ENCODE data around the gene ZDHHC14.

ZDHHC14 gene

DNA sequence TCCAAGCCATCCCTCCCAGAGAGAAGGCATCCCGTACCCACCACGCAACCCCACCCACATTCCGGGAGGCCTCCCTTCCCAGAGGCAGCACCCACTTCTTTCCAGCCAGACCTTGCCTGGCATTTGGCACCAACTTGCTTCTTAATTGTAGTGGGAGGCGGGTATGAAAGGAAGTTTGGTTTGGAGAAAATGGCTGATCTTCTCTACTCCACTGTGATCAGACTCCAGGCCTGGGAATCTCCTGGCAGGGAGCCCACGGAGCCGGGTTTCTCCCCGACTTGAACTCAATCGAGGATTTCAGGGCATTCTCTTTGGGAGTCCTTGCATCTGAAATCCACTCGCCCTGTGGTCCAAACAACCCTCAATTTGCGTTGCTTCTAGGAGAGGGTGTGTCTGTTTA, 107.1 kb downstream of the ZDHHC14 start:
- no peaks in the 10 kb centered on the region for H3K27me3 ChIP-seq (ENCODE audit: insufficient read depth, insufficient read length)
- no peak overlapping the region for H3K4me3 ChIP-seq (ENCODE audit: insufficient read length, low read depth)
- DNase-seq (ENCODE audit: low read depth, low spot score), result no peak
- no peaks in the 10 kb centered on the region for H3K9me3 ChIP-seq (ENCODE audit: insufficient read depth, low read length)
- TF ChIP-seq SUZ12 (IDR thresholded peaks at IDR 0.05; ENCODE audit: extremely low read depth, insufficient read depth, insufficient read length) (no peak), ZNF274 (IDR thresholded peaks at IDR 0.05; ENCODE audit: low read depth, low read length) (no peak), YY1 (IDR thresholded peaks at IDR 0.05; ENCODE audit: insufficient read depth, insufficient read length) (no peak)
- H3K36me3 ChIP-seq (ENCODE audit: insufficient read depth, insufficient read length, low read length), result no peaks in the 10 kb centered on the region
- H3K4me1 ChIP-seq (ENCODE audit: insufficient read depth, insufficient read length), result peaks cover 2% of the 10 kb centered on the region
- no peak overlapping the region for H3K9ac ChIP-seq (ENCODE audit: insufficient read length, low read depth)

DNA sequence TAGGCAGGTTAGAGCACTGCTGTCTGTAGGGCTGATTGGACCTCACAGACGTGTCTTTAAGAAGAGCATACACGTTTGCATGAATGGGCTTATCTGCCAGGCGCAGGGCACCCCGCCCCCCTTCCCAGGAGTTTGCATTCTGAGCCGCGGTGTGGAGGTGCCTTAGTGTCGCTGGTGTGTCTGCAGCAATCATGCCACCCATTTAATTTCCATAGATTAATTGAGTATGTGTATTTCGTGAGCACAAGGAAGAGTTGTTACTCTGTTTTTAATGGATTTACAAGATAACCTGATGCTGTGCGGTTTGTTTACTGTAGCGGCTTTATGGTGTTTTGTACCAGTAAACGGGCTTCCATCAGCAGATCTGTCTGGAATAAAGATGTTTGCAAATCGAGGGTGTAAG, 107.7 kb downstream of the ZDHHC14 start:
- no peak overlapping the region for H3K4me3 ChIP-seq (ENCODE audit: insufficient read length, low read depth)
- DNase-seq (ENCODE audit: low read depth, low spot score), result no peak
- H3K27me3 ChIP-seq (ENCODE audit: insufficient read depth, insufficient read length), result no peaks in the 10 kb centered on the region
- H3K36me3 ChIP-seq (ENCODE audit: insufficient read depth, insufficient read length, low read length), result no peaks in the 10 kb centered on the region
- H3K4me1 ChIP-seq (ENCODE audit: insufficient read depth, insufficient read length), result peaks cover 2% of the 10 kb centered on the region
- TF ChIP-seq SUZ12 (IDR thresholded peaks at IDR 0.05; ENCODE audit: extremely low read depth, insufficient read depth, insufficient read length), result no peak
- no peak for TF ChIP-seq ZNF274 (IDR thresholded peaks at IDR 0.05; ENCODE audit: low read depth, low read length)
- TF ChIP-seq YY1 (IDR thresholded peaks at IDR 0.05; ENCODE audit: insufficient read depth, insufficient read length), result no peak
- no peak overlapping the region for H3K9ac ChIP-seq (ENCODE audit: insufficient read length, low read depth)
- no peaks in the 10 kb centered on the region for H3K9me3 ChIP-seq (ENCODE audit: insufficient read depth, low read length)

DNA sequence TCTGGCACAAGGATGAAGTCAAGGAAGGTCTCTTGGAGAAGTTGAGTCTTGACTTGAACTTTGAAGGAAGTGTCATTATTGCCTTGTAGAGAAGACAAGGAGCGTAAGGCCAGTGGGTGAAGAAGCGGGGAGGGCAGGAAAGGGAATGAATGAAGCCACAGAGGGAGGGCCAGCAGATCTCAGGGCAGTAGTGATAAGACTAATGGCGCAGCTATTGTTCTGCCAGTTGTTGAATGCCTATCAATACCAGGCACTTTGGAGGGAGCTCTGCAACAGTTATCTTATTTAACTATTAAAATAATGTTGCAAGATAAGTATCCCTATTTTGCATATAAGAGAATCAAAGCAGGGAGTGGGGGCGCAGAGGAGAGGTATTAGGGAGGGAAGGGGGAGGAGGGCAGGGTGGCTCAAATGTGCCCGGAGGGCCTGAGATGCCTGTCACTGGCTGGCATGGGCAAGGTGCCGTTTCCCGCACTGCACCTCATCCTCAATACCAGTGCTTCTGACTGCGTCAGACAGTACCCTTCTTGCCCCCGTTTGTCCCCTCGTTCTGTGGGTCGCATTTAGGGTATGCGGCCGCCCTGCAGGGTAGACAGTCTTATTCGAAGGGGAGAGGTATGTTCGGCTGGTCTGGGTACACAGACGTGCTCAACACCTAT, 109.8 kb downstream of the ZDHHC14 start:
- Histone ChIP-seq H3K9ac (ENCODE audit: insufficient read length, low read depth) (no peak overlapping the region), H3K27me3 (ENCODE audit: insufficient read depth, insufficient read length) (no peaks in the 10 kb centered on the region), H3K4me3 (ENCODE audit: insufficient read length, low read depth) (no peak overlapping the region), H3K36me3 (ENCODE audit: insufficient read depth, insufficient read length, low read length) (no peaks in the 10 kb centered on the region), H3K9me3 (ENCODE audit: insufficient read depth, low read length) (no peaks in the 10 kb centered on the region), H3K4me1 (ENCODE audit: insufficient read depth, insufficient read length) (peaks cover 2% of the 10 kb centered on the region)
- TF ChIP-seq ZNF274 (IDR thresholded peaks at IDR 0.05; ENCODE audit: low read depth, low read length) (no peak), SUZ12 (IDR thresholded peaks at IDR 0.05; ENCODE audit: extremely low read depth, insufficient read depth, insufficient read length) (no peak), YY1 (IDR thresholded peaks at IDR 0.05; ENCODE audit: insufficient read depth, insufficient read length) (no peak)
- no peak for DNase-seq (ENCODE audit: low read depth, low spot score)

DNA sequence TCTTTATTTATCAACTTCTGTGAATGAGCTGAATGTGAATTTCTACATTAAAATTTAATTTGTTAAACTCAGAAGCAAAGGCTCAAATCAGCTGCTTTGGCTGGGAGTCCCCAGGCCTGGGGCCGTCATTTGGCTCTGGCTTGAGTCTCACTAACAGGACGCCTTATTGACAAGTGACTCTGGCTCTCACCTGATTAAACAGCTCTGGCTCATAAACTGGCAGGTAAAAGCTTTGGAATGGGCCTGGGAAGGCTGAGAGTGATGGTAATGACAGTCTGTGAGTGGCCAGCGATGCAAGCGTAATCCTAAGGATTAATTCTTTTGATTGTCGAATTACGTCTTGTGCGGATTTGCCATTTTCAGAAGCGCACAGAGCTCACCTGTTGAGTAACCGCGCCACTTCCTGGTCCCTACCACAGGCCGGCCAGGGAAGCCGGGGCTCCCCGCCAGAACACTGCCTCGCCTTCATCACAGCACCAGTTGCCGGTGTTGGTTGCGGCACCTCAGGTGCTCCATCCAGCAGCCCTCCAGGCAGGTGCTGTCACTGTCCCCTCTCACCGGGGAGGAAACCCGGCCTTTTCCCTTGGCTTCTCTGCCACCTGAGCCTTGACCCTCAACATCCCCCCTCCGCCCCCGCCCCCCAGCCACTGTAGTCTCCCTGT, 110.7 kb downstream of the ZDHHC14 start:
- Histone ChIP-seq H3K36me3 (ENCODE audit: insufficient read depth, insufficient read length, low read length) (no peaks in the 10 kb centered on the region), H3K9me3 (ENCODE audit: insufficient read depth, low read length) (no peaks in the 10 kb centered on the region), H3K4me1 (ENCODE audit: insufficient read depth, insufficient read length) (peaks cover 2% of the 10 kb centered on the region), H3K4me3 (ENCODE audit: insufficient read length, low read depth) (no peak overlapping the region), H3K9ac (ENCODE audit: insufficient read length, low read depth) (no peak overlapping the region), H3K27me3 (ENCODE audit: insufficient read depth, insufficient read length) (no peaks in the 10 kb centered on the region)
- TF ChIP-seq YY1 (IDR thresholded peaks at IDR 0.05; ENCODE audit: insufficient read depth, insufficient read length) (no peak), ZNF274 (IDR thresholded peaks at IDR 0.05; ENCODE audit: low read depth, low read length) (no peak), SUZ12 (IDR thresholded peaks at IDR 0.05; ENCODE audit: extremely low read depth, insufficient read depth, insufficient read length) (no peak)
- DNase-seq (ENCODE audit: low read depth, low spot score), result no peak

DNA sequence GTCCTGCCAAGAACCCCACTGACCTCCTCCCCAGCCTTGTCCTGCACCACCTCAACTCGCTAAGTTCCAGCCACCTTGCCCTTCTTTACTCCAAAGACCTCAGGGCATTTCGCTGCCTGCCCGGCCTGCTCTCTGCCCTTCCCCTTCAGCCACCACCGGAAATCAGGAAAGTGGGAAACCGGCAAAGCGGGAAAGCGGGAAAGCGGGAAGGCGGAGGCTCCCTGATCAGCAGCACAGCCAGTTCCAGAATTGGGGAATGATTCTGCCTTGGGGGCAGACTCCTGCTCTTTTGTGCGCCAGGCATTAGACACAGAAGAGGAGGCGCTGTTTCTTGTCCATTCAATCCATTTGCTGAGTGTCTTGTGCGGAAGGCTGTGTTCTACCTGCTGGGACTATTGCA, 111.3 kb downstream of the ZDHHC14 start:
- H3K27me3 ChIP-seq (ENCODE audit: insufficient read depth, insufficient read length), result no peaks in the 10 kb centered on the region
- H3K9ac ChIP-seq (ENCODE audit: insufficient read length, low read depth), result no peak overlapping the region
- no peak overlapping the region for H3K4me3 ChIP-seq (ENCODE audit: insufficient read length, low read depth)
- TF ChIP-seq YY1 (IDR thresholded peaks at IDR 0.05; ENCODE audit: insufficient read depth, insufficient read length) (no peak), ZNF274 (IDR thresholded peaks at IDR 0.05; ENCODE audit: low read depth, low read length) (no peak), SUZ12 (IDR thresholded peaks at IDR 0.05; ENCODE audit: extremely low read depth, insufficient read depth, insufficient read length) (no peak)
- DNase-seq (ENCODE audit: low read depth, low spot score), result no peak
- H3K4me1 ChIP-seq (ENCODE audit: insufficient read depth, insufficient read length), result peaks cover 2% of the 10 kb centered on the region
- H3K9me3 ChIP-seq (ENCODE audit: insufficient read depth, low read length), result no peaks in the 10 kb centered on the region
- H3K36me3 ChIP-seq (ENCODE audit: insufficient read depth, insufficient read length, low read length), result no peaks in the 10 kb centered on the region

DNA sequence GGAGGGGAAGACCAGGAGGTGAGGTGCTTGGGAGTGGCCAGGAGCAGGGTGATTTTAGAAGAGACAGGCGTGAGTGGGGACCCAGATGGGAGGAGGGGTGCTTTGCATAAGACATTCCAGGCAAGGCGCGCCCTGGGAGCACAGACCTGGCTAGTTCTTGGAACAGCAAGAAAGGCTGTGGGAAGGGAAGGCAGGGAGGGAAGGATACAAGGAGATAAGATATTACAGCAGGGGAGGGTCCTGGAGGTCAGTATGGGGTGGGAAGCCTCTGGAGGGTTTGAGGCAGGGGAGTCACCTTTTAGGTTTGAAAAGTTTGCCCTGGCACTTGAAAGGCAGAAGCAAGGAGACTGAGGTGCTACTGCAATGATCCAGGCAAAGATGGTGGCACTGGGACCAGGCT, 111.8 kb downstream of the ZDHHC14 start:
- H3K4me1 ChIP-seq (ENCODE audit: insufficient read depth, insufficient read length), result no peaks in the 10 kb centered on the region
- TF ChIP-seq YY1 (IDR thresholded peaks at IDR 0.05; ENCODE audit: insufficient read depth, insufficient read length) (no peak), SUZ12 (IDR thresholded peaks at IDR 0.05; ENCODE audit: extremely low read depth, insufficient read depth, insufficient read length) (no peak), ZNF274 (IDR thresholded peaks at IDR 0.05; ENCODE audit: low read depth, low read length) (no peak)
- no peak for DNase-seq (ENCODE audit: low read depth, low spot score)
- H3K9ac ChIP-seq (ENCODE audit: insufficient read length, low read depth), result no peak overlapping the region
- H3K9me3 ChIP-seq (ENCODE audit: insufficient read depth, low read length), result no peaks in the 10 kb centered on the region
- H3K27me3 ChIP-seq (ENCODE audit: insufficient read depth, insufficient read length), result no peaks in the 10 kb centered on the region
- no peaks in the 10 kb centered on the region for H3K36me3 ChIP-seq (ENCODE audit: insufficient read depth, insufficient read length, low read length)
- H3K4me3 ChIP-seq (ENCODE audit: insufficient read length, low read depth), result no peak overlapping the region

DNA sequence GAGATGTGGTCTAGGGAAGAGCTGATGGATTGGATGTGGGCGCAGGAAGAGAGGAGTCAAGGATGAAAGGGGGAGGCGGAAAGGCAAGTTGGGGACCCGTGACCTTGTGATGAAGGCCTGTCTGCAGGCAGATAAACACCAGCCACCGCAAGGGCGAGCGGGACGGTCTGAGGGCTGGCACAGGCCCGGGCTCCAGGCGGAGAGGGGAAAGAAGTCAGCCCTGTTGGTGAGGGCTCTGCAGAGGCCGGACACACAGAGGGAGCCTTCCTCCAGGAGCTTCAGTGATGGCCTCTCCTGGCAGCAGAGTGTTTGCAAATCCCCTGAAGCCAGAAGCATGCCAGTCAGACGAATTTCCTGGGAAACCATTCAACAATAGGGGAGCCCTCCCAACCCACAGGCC, 112.2 kb downstream of the ZDHHC14 start:
- no peak for DNase-seq (ENCODE audit: low read depth, low spot score)
- Histone ChIP-seq H3K27me3 (ENCODE audit: insufficient read depth, insufficient read length) (no peaks in the 10 kb centered on the region), H3K36me3 (ENCODE audit: insufficient read depth, insufficient read length, low read length) (no peaks in the 10 kb centered on the region), H3K9ac (ENCODE audit: insufficient read length, low read depth) (no peak overlapping the region), H3K9me3 (ENCODE audit: insufficient read depth, low read length) (no peaks in the 10 kb centered on the region), H3K4me1 (ENCODE audit: insufficient read depth, insufficient read length) (no peaks in the 10 kb centered on the region), H3K4me3 (ENCODE audit: insufficient read length, low read depth) (no peak overlapping the region)
- no peak for TF ChIP-seq YY1 (IDR thresholded peaks at IDR 0.05; ENCODE audit: insufficient read depth, insufficient read length)
- no peak for TF ChIP-seq ZNF274 (IDR thresholded peaks at IDR 0.05; ENCODE audit: low read depth, low read length)
- no peak for TF ChIP-seq SUZ12 (IDR thresholded peaks at IDR 0.05; ENCODE audit: extremely low read depth, insufficient read depth, insufficient read length)
